ENCODE measurements around the gene CDH10.

Gene CDH10

GRCh38 chr5:24609706-24610105 lies 35.1 kb downstream of the CDH10 start:
- no peak overlapping the region for H3K4me3 ChIP-seq (ENCODE audit: low read depth, low read length)
- no peak for DNase-seq (ENCODE audit: low read depth)

GRCh38 chr5:24606971-24607370 lies 37.8 kb downstream of the CDH10 start:
- H3K4me3 ChIP-seq (ENCODE audit: low read depth, low read length): no peak overlapping the region
- DNase-seq (ENCODE audit: low read depth): no peak

- no peak for DNase-seq (ENCODE audit: low read depth)
- no peak overlapping the region for H3K4me3 ChIP-seq (ENCODE audit: low read depth, low read length)
These were observed 42.6 kb downstream of the CDH10 start for GRCh38 chr5:24602188-24602587.

- DNase-seq (ENCODE audit: low read depth): no peak
These were observed 45.8 kb downstream of the CDH10 start for GRCh38 chr5:24598956-24599355.

GRCh38 chr5:24595329-24595728 lies 49.4 kb downstream of the CDH10 start:
- DNase-seq (ENCODE audit: low read depth): no peak
- H3K4me3 ChIP-seq (ENCODE audit: low read depth, low read length): no peak overlapping the region

More at GRCh38 chr5:24598956-24599355, 45.8 kb downstream of the CDH10 start:
- H3K4me3 ChIP-seq (ENCODE audit: low read depth, low read length): no peak overlapping the region

GRCh38 chr5:24591426-24591825 lies 53.4 kb downstream of the CDH10 start:
- no peak overlapping the region for H3K4me3 ChIP-seq (ENCODE audit: low read depth, low read length)
- no peak for DNase-seq (ENCODE audit: low read depth)

GRCh38 chr5:24589566-24589965 lies 55.2 kb downstream of the CDH10 start:
- no peak for DNase-seq (ENCODE audit: low read depth)

GRCh38 chr5:24585751-24586150 lies 59.0 kb downstream of the CDH10 start:
- H3K4me3 ChIP-seq (ENCODE audit: low read depth, low read length): no peak overlapping the region
- DNase-seq (ENCODE audit: low read depth): no peak

More at GRCh38 chr5:24589566-24589965, 55.2 kb downstream of the CDH10 start:
- no peak overlapping the region for H3K4me3 ChIP-seq (ENCODE audit: low read depth, low read length)

- DNase-seq (ENCODE audit: low read depth): no peak
- no peak overlapping the region for H3K4me3 ChIP-seq (ENCODE audit: low read depth, low read length)
These were observed 73.5 kb downstream of the CDH10 start for GRCh38 chr5:24571302-24571701.

GRCh38 chr5:24566933-24567332 lies 77.8 kb downstream of the CDH10 start:
- no peak for DNase-seq (ENCODE audit: low read depth)
- no peak overlapping the region for H3K4me3 ChIP-seq (ENCODE audit: low read depth, low read length)

- no peak for DNase-seq (ENCODE audit: low read depth)
- no peak overlapping the region for H3K4me3 ChIP-seq (ENCODE audit: low read depth, low read length)
These were observed 89.5 kb downstream of the CDH10 start for GRCh38 chr5:24555229-24555628.

- no peak for DNase-seq (ENCODE audit: low read depth)
- no peak overlapping the region for H3K4me3 ChIP-seq (ENCODE audit: low read depth, low read length)
These were observed 97.6 kb downstream of the CDH10 start for GRCh38 chr5:24547132-24547531.

GRCh38 chr5:24539613-24540012 lies 105.2 kb downstream of the CDH10 start:
- DNase-seq (ENCODE audit: low read depth): no peak
- no peak overlapping the region for H3K4me3 ChIP-seq (ENCODE audit: low read depth, low read length)

GRCh38 chr5:24538346-24538745 lies 106.4 kb downstream of the CDH10 start:
- H3K4me3 ChIP-seq (ENCODE audit: low read depth, low read length): no peak overlapping the region
- no peak for DNase-seq (ENCODE audit: low read depth)

- DNase-seq (ENCODE audit: low read depth): no peak
These were observed 109.1 kb downstream of the CDH10 start for GRCh38 chr5:24535646-24536045.

GRCh38 chr5:24530906-24531305 lies 113.9 kb downstream of the CDH10 start:
- H3K4me3 ChIP-seq (ENCODE audit: low read depth, low read length): no peak overlapping the region

More at GRCh38 chr5:24535646-24536045, 109.1 kb downstream of the CDH10 start:
- no peak overlapping the region for H3K4me3 ChIP-seq (ENCODE audit: low read depth, low read length)

GRCh38 chr5:24525414-24525813 lies 119.4 kb downstream of the CDH10 start:
- DNase-seq (ENCODE audit: low read depth): no peak
- H3K4me3 ChIP-seq (ENCODE audit: low read depth, low read length): no peak overlapping the region

More at GRCh38 chr5:24530906-24531305, 113.9 kb downstream of the CDH10 start:
- no peak for DNase-seq (ENCODE audit: low read depth)

- no peak overlapping the region for H3K4me3 ChIP-seq (ENCODE audit: low read depth, low read length)
- no peak for DNase-seq (ENCODE audit: low read depth)
These were observed 132.4 kb downstream of the CDH10 start for GRCh38 chr5:24512423-24512822.

GRCh38 chr5:24510523-24510988 lies 134.2 kb downstream of the CDH10 start:
- no peak overlapping the region for H3K4me3 ChIP-seq (ENCODE audit: low read depth, low read length)
- no peak for DNase-seq (ENCODE audit: low read depth)

GRCh38 chr5:24509943-24510342 lies 134.8 kb downstream of the CDH10 start:
- DNase-seq (ENCODE audit: low read depth): no peak
- no peak overlapping the region for H3K4me3 ChIP-seq (ENCODE audit: low read depth, low read length)

GRCh38 chr5:24505258-24505657 lies 139.5 kb downstream of the CDH10 start:
- no peak for DNase-seq (ENCODE audit: low read depth)
- no peak overlapping the region for H3K4me3 ChIP-seq (ENCODE audit: low read depth, low read length)

- no peak for DNase-seq (ENCODE audit: low read depth)
- H3K4me3 ChIP-seq (ENCODE audit: low read depth, low read length): no peak overlapping the region
These were observed 147.1 kb downstream of the CDH10 start for GRCh38 chr5:24497591-24498157.
